HL-60/S4 treated with retinoic acid at 250 ng/mL for 4 days and 3 days (cell line): Measurements from ENCODE around the gene SREBF1.

Source experiments
- in situ Hi-C: fragments of 300-500 bp; cut with MboI; formaldehyde crosslinking; loops from 2 replicates; pipeline ENCODE4 v1.7.0; 2022; ENCODE audit warnings: low sequenced_read_pairs

SREBF1 gene

GRCh38 chr17:17798573-17799255 lies 38.1 kb downstream of the SREBF1 start:
- in situ Hi-C loops = no loop called here

- in situ Hi-C loops = no loop called here
These were observed 38.7 kb downstream of the SREBF1 start for GRCh38 chr17:17798010-17798556.

- in situ Hi-C loops = no loop called here
These were observed 39.5 kb downstream of the SREBF1 start for GRCh38 chr17:17797119-17797809.

GRCh38 chr17:17796787-17797061 lies 40.1 kb downstream of the SREBF1 start:
- in situ Hi-C loops = no loop called here

- in situ Hi-C loops = no loop called here
These were observed 40.6 kb downstream of the SREBF1 start for GRCh38 chr17:17795946-17796786.

GRCh38 chr17:17795296-17795695 lies 41.5 kb downstream of the SREBF1 start:
- in situ Hi-C loops = no loop called here

GRCh38 chr17:17794382-17794781 lies 42.4 kb downstream of the SREBF1 start:
- in situ Hi-C loops = no loop called here

GRCh38 chr17:17793378-17794214 lies 43.2 kb downstream of the SREBF1 start:
- in situ Hi-C loops = no loop called here

GRCh38 chr17:17792551-17793377 lies 44.0 kb downstream of the SREBF1 start:
- in situ Hi-C loops = no loop called here

GRCh38 chr17:17792037-17792550 lies 44.7 kb downstream of the SREBF1 start:
- in situ Hi-C loops = no loop called here

GRCh38 chr17:17790637-17791464 lies 45.9 kb downstream of the SREBF1 start:
- in situ Hi-C loops = no loop called here

GRCh38 chr17:17789828-17790636 lies 46.8 kb downstream of the SREBF1 start:
- in situ Hi-C loops = no loop called here

- in situ Hi-C loops = no loop called here
These were observed 47.4 kb downstream of the SREBF1 start for GRCh38 chr17:17789410-17789809.

- in situ Hi-C loops = no loop called here
These were observed 47.8 kb downstream of the SREBF1 start for GRCh38 chr17:17788967-17789366.

- in situ Hi-C loops = no loop called here
These were observed 49.2 kb downstream of the SREBF1 start for GRCh38 chr17:17787568-17787967.

- in situ Hi-C loops = no loop called here
These were observed 49.8 kb downstream of the SREBF1 start for GRCh38 chr17:17786998-17787397.

- in situ Hi-C loops = no loop called here
These were observed 51.4 kb downstream of the SREBF1 start for GRCh38 chr17:17785407-17785806.
